ENCODE results near the gene LARP1B. TPM values are rescaled to one million over a fixed set of nuclear protein-coding genes. Genes with fewer than 3 reads are reported as not detected.
A peak's percentile ranks its signal among the peaks of the same experiment; 100 is the strongest.

LARP1B gene
- total RNA-seq, 1 experiment from 2014 or later, result 42.9 TPM

GRCh38 chr4:128060121-128060698 is 902 bp upstream of the LARP1B start:
- Histone ChIP-seq H3K4ac (ENCODE audit: low read depth, low read length) (no peak overlapping the region), H2BK20ac (ENCODE audit: low read depth, low read length, poor library complexity, severe bottlenecking) (no peak overlapping the region), H4K20me1 (ENCODE audit: control insufficient read depth, insufficient read depth, insufficient read length) (no peaks in the 10 kb centered on the region), H3K56ac (ENCODE audit: insufficient read length, low read depth, low read length) (no peak overlapping the region), H3K14ac (ENCODE audit: insufficient read depth, low read length) (peak overlapping the region; percentile 77; the same call in 1 of the 2 replicates), H3K9ac (ENCODE audit: extremely low read depth, insufficient read length, low read length) (peak overlapping the region; percentile 58), H2BK15ac (ENCODE audit: low read depth, low read length) (no peak overlapping the region), H2BK12ac (ENCODE audit: insufficient read length, low read depth, low read length) (no peak overlapping the region), H3K27ac (ENCODE audit: insufficient read length, low read depth, low read length) (peak overlapping the region; percentile 42), H3K79me1 (ENCODE audit: insufficient read depth, low read depth, low read length, poor library complexity, severe bottlenecking) (no peaks in the 10 kb centered on the region), H3K18ac (ENCODE audit: insufficient read length, low read depth, low read length) (peak overlapping the region; percentile 15), H4K91ac (ENCODE audit: insufficient read length, low read depth, low read length) (no peak overlapping the region), H4K8ac (replicated peaks; ENCODE audit: insufficient read length, low read depth, low read length) (no peak overlapping the region), H3K23me2 (ENCODE audit: insufficient read length, low read depth, low read length, poor library complexity, severe bottlenecking) (peaks cover 11% of the 10 kb centered on the region), H3K79me2 (ENCODE audit: insufficient read depth, low read length) (peaks cover 7% of the 10 kb centered on the region; the same call in 1 of the 2 replicates), H3K23ac (ENCODE audit: insufficient read length, low read depth, low read length) (no peak overlapping the region), H2BK5ac (ENCODE audit: insufficient read length, low read length) (no peak overlapping the region), H3K27me3 (ENCODE audit: insufficient read depth, low read length) (no peaks in the 10 kb centered on the region), H2AK5ac (ENCODE audit: insufficient read length, low read length) (no peak overlapping the region), H3K4me1 (ENCODE audit: insufficient read depth, low read length) (no peaks in the 10 kb centered on the region), H4K5ac (ENCODE audit: insufficient read length, low read depth, low read length) (no peak overlapping the region), H3K4me2 (ENCODE audit: insufficient read depth, insufficient read length, low read length) (peak overlapping the region; percentile 65), H3K9me3 (ENCODE audit: control insufficient read depth, low read depth, low read length) (no peaks in the 10 kb centered on the region), H2AFZ (ENCODE audit: low read length) (no peak overlapping the region), H3T11ph (ENCODE audit: low read length) (no peak overlapping the region), H2BK120ac (ENCODE audit: low read depth, low read length, poor library complexity, severe bottlenecking) (no peak overlapping the region)
- H3K36me3 Mint-ChIP-seq (ENCODE audit: insufficient read depth in 1 of 3, low read depth in 3 of 3), result 0 out of 7 replicates have a peak, but pooled peaks cover 0 to 3% (median 0%) of the 10 kb centered on the region in 3 experiments
- no peaks in the 10 kb centered on the region for H3K9me3 Mint-ChIP-seq
- H3K4me3 Mint-ChIP-seq, result peak overlapping the region; percentile 71 to 84
- H3K27me3 Mint-ChIP-seq (ENCODE audit: low read depth), result no peaks in the 10 kb centered on the region
- H3K4me1 Mint-ChIP-seq, result peaks cover 26 to 40% of the 10 kb centered on the region in 2 experiments
- no peak for TF ChIP-seq CTCF (conservative IDR thresholded peaks at IDR 0.05)
- no CpG with 5 or more reads among the region's 21 CpGs for WGBS (ENCODE audit: extremely low coverage, insufficient read length, low lambda C conversion rate)
- no peak for DNase-seq
- peak overlapping the region; percentile 92 to 97 (median 95); a peak in 6 of 7 replicates for H3K27ac Mint-ChIP-seq

All from H9 (cell line).